DND-41 (cell line): Measurements from ENCODE around the gene DZIP3.

ENCODE experiments used
- ATAC-seq: fragments of 200-7000 bp; cut with Tn5 transposase; 3 replicates; pipeline ENCODE4 v1.9.1; 2021; ENCODE audit warnings: low read depth; ENCODE audit not compliant: insufficient read depth
- DNase-seq: peaks from one replicate; pipeline ENCODE4 v3.0.0-alpha.2; 2020
- H2AFZ ChIP-seq: 2 replicates; pipeline ENCODE4 v1.6.0; 2012; ENCODE audit warnings: low read depth, low read length
- H3K27ac ChIP-seq: 2 replicates; pipeline ENCODE4 v1.5.1; 2012; ENCODE audit warnings: low read length, inconsistent platforms
- H3K27me3 ChIP-seq: fragments of 200-600 bp; sonication (generic); 2 replicates; pipeline ENCODE4 v1.6.0; 2012; ENCODE audit warnings: low read length, mild to moderate bottlenecking, inconsistent platforms; ENCODE audit not compliant: insufficient read depth, poor library complexity
- H3K36me3 ChIP-seq: 2 replicates; pipeline ENCODE4 v1.5.1; 2012; ENCODE audit warnings: low read length, inconsistent platforms; ENCODE audit not compliant: insufficient read depth
- H3K4me1 ChIP-seq: 2 replicates; pipeline ENCODE4 v1.5.1; 2012; ENCODE audit warnings: mild to moderate bottlenecking, low read length; ENCODE audit not compliant: insufficient read depth
- H3K4me2 ChIP-seq: 2 replicates; pipeline ENCODE4 v1.6.0; 2012; ENCODE audit warnings: mild to moderate bottlenecking, moderate library complexity, low read length, inconsistent platforms; ENCODE audit not compliant: insufficient read depth
- H3K4me3 ChIP-seq, 2 experiments: fragments of 200-600 bp in 1 of 2; shearing (Covaris generic) in 1 of 2; 2 replicates each; pipeline ENCODE4 v1.5.1; 2012 to 2016; ENCODE audit warnings: inconsistent platforms in 2 of 2, low read length in 2 of 2, mild to moderate bottlenecking in 2 of 2, low read depth in 1 of 2, moderate library complexity in 1 of 2
- H3K79me2 ChIP-seq: 2 replicates; pipeline ENCODE4 v1.6.0; 2012; ENCODE audit warnings: low read length, inconsistent platforms; ENCODE audit not compliant: insufficient read depth
- H3K9ac ChIP-seq: 2 replicates; pipeline ENCODE4 v1.6.0; 2012; ENCODE audit warnings: low read depth, mild to moderate bottlenecking, inconsistent platforms, low read length, moderate library complexity
- H3K9me3 ChIP-seq: 2 replicates; pipeline ENCODE4 v1.5.1; 2012; ENCODE audit warnings: low read length, moderate library complexity, mild to moderate bottlenecking, inconsistent platforms; ENCODE audit not compliant: insufficient read depth, severe bottlenecking
- H4K20me1 ChIP-seq: 2 replicates; pipeline ENCODE4 v1.6.0; 2012; ENCODE audit warnings: low read length; ENCODE audit not compliant: insufficient read depth
- CTCF ChIP-seq: IDR thresholded peaks from 2 replicates; pipeline ENCODE4 v1.5.1; 2012; ENCODE audit warnings: borderline replicate concordance, low read length, moderate library complexity, mild to moderate bottlenecking; ENCODE audit not compliant: poor library complexity, severe bottlenecking; ENCODE audit errors: extremely low read depth
- EZH2 ChIP-seq: IDR thresholded peaks from 3 replicates; pipeline ENCODE4 v1.6.1; 2012; ENCODE audit warnings: borderline replicate concordance, low read depth, mild to moderate bottlenecking, moderate library complexity, low read length, inconsistent platforms; ENCODE audit not compliant: severe bottlenecking

The DZIP3 gene

GRCh38 chr3:108718454-108718853 lies 128.9 kb downstream of the DZIP3 start:
- Histone ChIP-seq H3K4me3 (no peak overlapping the region), H3K27ac (no peak overlapping the region), H3K27me3 (no peaks in the 10 kb centered on the region), H2AFZ (no peak overlapping the region), H4K20me1 (no peaks in the 10 kb centered on the region), H3K9ac (no peak overlapping the region), H3K4me2 (no peak overlapping the region), H3K79me2 (no peaks in the 10 kb centered on the region), H3K4me1 (no peaks in the 10 kb centered on the region; the same call in 1 of the 2 replicates), H3K9me3 (no peaks in the 10 kb centered on the region), H3K36me3 (no peaks in the 10 kb centered on the region)
- DNase-seq (no peak), ATAC-seq (no peak)
- TF ChIP-seq EZH2 (no peak), CTCF (no peak)

- TF ChIP-seq EZH2 (no peak), CTCF (no peak)
- DNase-seq: no peak
- Histone ChIP-seq H3K9ac (no peak overlapping the region), H3K9me3 (no peaks in the 10 kb centered on the region), H3K4me3 (no peak overlapping the region), H3K27me3 (no peaks in the 10 kb centered on the region), H3K4me1 (no peaks in the 10 kb centered on the region; the same call in 1 of the 2 replicates), H3K79me2 (no peaks in the 10 kb centered on the region), H4K20me1 (no peaks in the 10 kb centered on the region), H3K4me2 (no peak overlapping the region), H2AFZ (no peak overlapping the region), H3K27ac (no peak overlapping the region), H3K36me3 (no peaks in the 10 kb centered on the region)
- no peak for ATAC-seq
Measured at GRCh38 chr3:108719178-108719806, 129.8 kb downstream of the DZIP3 start.

GRCh38 chr3:108722724-108723123 lies 133.2 kb downstream of the DZIP3 start:
- no peak overlapping the region for H3K27ac ChIP-seq
- H3K4me2 ChIP-seq: no peak overlapping the region
- no peaks in the 10 kb centered on the region for H4K20me1 ChIP-seq
- H3K27me3 ChIP-seq: no peaks in the 10 kb centered on the region
- no peaks in the 10 kb centered on the region for H3K9me3 ChIP-seq
- no peak overlapping the region for H3K9ac ChIP-seq
- H2AFZ ChIP-seq: no peak overlapping the region
- no peaks in the 10 kb centered on the region for H3K79me2 ChIP-seq
- H3K36me3 ChIP-seq: no peaks in the 10 kb centered on the region
- DNase-seq (no peak), ATAC-seq (no peak)
- no peak overlapping the region for H3K4me3 ChIP-seq
- no peaks in the 10 kb centered on the region; the same call in 1 of the 2 replicates for H3K4me1 ChIP-seq
- TF ChIP-seq EZH2 (no peak), CTCF (no peak)

GRCh38 chr3:108724101-108724500 lies 134.6 kb downstream of the DZIP3 start:
- no peak overlapping the region for H3K27ac ChIP-seq

More at GRCh38 chr3:108724101-108724500, 134.6 kb downstream of the DZIP3 start:
- Histone ChIP-seq H3K4me1 (no peaks in the 10 kb centered on the region; the same call in 1 of the 2 replicates), H2AFZ (no peak overlapping the region), H3K27me3 (no peaks in the 10 kb centered on the region), H3K9ac (no peak overlapping the region), H3K4me2 (no peak overlapping the region), H4K20me1 (no peaks in the 10 kb centered on the region), H3K9me3 (no peaks in the 10 kb centered on the region), H3K36me3 (no peaks in the 10 kb centered on the region), H3K79me2 (no peaks in the 10 kb centered on the region), H3K4me3 (no peak overlapping the region)
- DNase-seq (no peak), ATAC-seq (no peak)
- TF ChIP-seq CTCF: no peak
- TF ChIP-seq EZH2: no peak
